ENCODE data around the gene ARHGEF12. TPM values are rescaled to one million over a fixed set of nuclear protein-coding genes. Genes with fewer than 3 reads are reported as not detected.

The ARHGEF12 gene
- total RNA-seq, 1 experiment from 2014 or later, result 132 TPM

GRCh38 chr11:120482149-120482548 lies 145.9 kb downstream of the ARHGEF12 start:
- intact Hi-C loops (cut with micrococcal nuclease; ENCODE audit: unreplicated experiment), result no loop called here

GRCh38 chr11:120484722-120485121 lies 148.5 kb downstream of the ARHGEF12 start:
- Histone ChIP-seq H3K4me1 (ENCODE audit: insufficient read depth, low read length, poor library complexity, severe bottlenecking) (no peaks in the 10 kb centered on the region), H3K9me3 (ENCODE audit: low read depth, low read length, poor library complexity, severe bottlenecking) (no peaks in the 10 kb centered on the region), H3K27ac (ENCODE audit: low read depth, low read length, poor library complexity, severe bottlenecking) (no peak overlapping the region), H3K4me3 (ENCODE audit: low read depth, low read length, poor library complexity, severe bottlenecking) (no peak overlapping the region), H3K36me3 (ENCODE audit: insufficient read depth, low read length, poor library complexity, severe bottlenecking) (peaks cover 42% of the 10 kb centered on the region), H3K27me3 (replicated peaks; ENCODE audit: insufficient read depth, low read depth, low read length, poor library complexity) (no peaks in the 10 kb centered on the region)
- DNase-seq (ENCODE audit: low spot score), result no peak
- BruUV-seq (replicated peaks), result no TSS peak
- ChIA-PET POLR2A (ENCODE audit: low non-redundant PET) (no interaction called here), CTCF (no interaction called here)
- no peak for TF ChIP-seq EZH2 (IDR thresholded peaks at IDR 0.05; ENCODE audit: borderline replicate concordance, low read depth, low read length, poor library complexity, severe bottlenecking)
- TF ChIP-seq CTCF (conservative IDR thresholded peaks at IDR 0.05; ENCODE audit: low read depth, low read length), result no peak
- intact Hi-C loops (cut with micrococcal nuclease; ENCODE audit: unreplicated experiment), result no loop called here

More at GRCh38 chr11:120482149-120482548, 145.9 kb downstream of the ARHGEF12 start:
- Histone ChIP-seq H3K27ac (ENCODE audit: low read depth, low read length, poor library complexity, severe bottlenecking) (no peak overlapping the region), H3K4me3 (ENCODE audit: low read depth, low read length, poor library complexity, severe bottlenecking) (no peak overlapping the region), H3K36me3 (ENCODE audit: insufficient read depth, low read length, poor library complexity, severe bottlenecking) (peaks cover 65% of the 10 kb centered on the region), H3K9me3 (ENCODE audit: low read depth, low read length, poor library complexity, severe bottlenecking) (no peaks in the 10 kb centered on the region), H3K27me3 (replicated peaks; ENCODE audit: insufficient read depth, low read depth, low read length, poor library complexity) (no peaks in the 10 kb centered on the region), H3K4me1 (ENCODE audit: insufficient read depth, low read length, poor library complexity, severe bottlenecking) (no peaks in the 10 kb centered on the region)
- no TSS peak for BruUV-seq (replicated peaks)
- TF ChIP-seq CTCF (conservative IDR thresholded peaks at IDR 0.05; ENCODE audit: low read depth, low read length), result no peak
- no peak for TF ChIP-seq EZH2 (IDR thresholded peaks at IDR 0.05; ENCODE audit: borderline replicate concordance, low read depth, low read length, poor library complexity, severe bottlenecking)
- DNase-seq (ENCODE audit: low spot score), result peak; percentile 60
- CTCF ChIA-PET, result interaction anchor here (0.5 kb wide), 1 partner anchor 38 kb away, joined by 7 read pairs; no protein-coding TSS in a partner anchor
- POLR2A ChIA-PET (ENCODE audit: low non-redundant PET), result no interaction called here

- Histone ChIP-seq H3K4me3 (ENCODE audit: low read depth, low read length, poor library complexity, severe bottlenecking) (no peak overlapping the region), H3K4me1 (ENCODE audit: insufficient read depth, low read length, poor library complexity, severe bottlenecking) (no peaks in the 10 kb centered on the region), H3K36me3 (ENCODE audit: insufficient read depth, low read length, poor library complexity, severe bottlenecking) (peaks cover 30% of the 10 kb centered on the region), H3K27me3 (replicated peaks; ENCODE audit: insufficient read depth, low read depth, low read length, poor library complexity) (no peaks in the 10 kb centered on the region), H3K27ac (ENCODE audit: low read depth, low read length, poor library complexity, severe bottlenecking) (no peak overlapping the region), H3K9me3 (ENCODE audit: low read depth, low read length, poor library complexity, severe bottlenecking) (no peaks in the 10 kb centered on the region)
- POLR2A ChIA-PET (ENCODE audit: low non-redundant PET), result no interaction called here
- intact Hi-C loops (cut with micrococcal nuclease; ENCODE audit: unreplicated experiment), result no loop called here
- TF ChIP-seq EZH2 (IDR thresholded peaks at IDR 0.05; ENCODE audit: borderline replicate concordance, low read depth, low read length, poor library complexity, severe bottlenecking) (no peak), CTCF (conservative IDR thresholded peaks at IDR 0.05; ENCODE audit: low read depth, low read length) (no peak)
- no peak for DNase-seq (ENCODE audit: low spot score)
- BruUV-seq (replicated peaks), result no TSS peak
- CTCF ChIA-PET, result no interaction called here
These were observed 149.9 kb downstream of the ARHGEF12 start for GRCh38 chr11:120486138-120486537.
